Osteoblast (primary cell): Measurements from ENCODE around the gene NINL. TPM values are rescaled to one million over a fixed set of nuclear protein-coding genes. Genes with fewer than 3 reads are reported as not detected.
"Not testable (repeated sequence)": the region's sequence is repeated elsewhere in the genome, so short reads cannot be mapped to it uniquely, and the experiment has no call there.

Experiments used
- DNase-seq: peaks from one replicate; pipeline ENCODE4 v3.0.0; 2011; ENCODE audit warnings: low spot score, mixed read lengths; ENCODE audit not compliant: insufficient read length; ENCODE audit errors: missing footprints
- H2AFZ ChIP-seq: 2 replicates; pipeline ENCODE4 v1.6.0; 2011; ENCODE audit warnings: mild to moderate bottlenecking, low read length
- H3K27ac ChIP-seq: 2 replicates; pipeline ENCODE4 v1.5.1; 2011; ENCODE audit warnings: mild to moderate bottlenecking, low read depth, low read length, moderate library complexity
- H3K27me3 ChIP-seq: 2 replicates; pipeline ENCODE4 v1.6.0; 2012; ENCODE audit warnings: mild to moderate bottlenecking, control low read depth, inconsistent platforms, low read length, moderate library complexity; ENCODE audit not compliant: insufficient read depth
- H3K36me3 ChIP-seq: 2 replicates; pipeline ENCODE4 v1.5.1; 2011; ENCODE audit warnings: mild to moderate bottlenecking, low read length, control low read depth, moderate library complexity; ENCODE audit not compliant: insufficient read depth
- H3K4me1 ChIP-seq: 2 replicates; pipeline ENCODE4 v1.5.1; 2011; ENCODE audit warnings: mild to moderate bottlenecking, low read length, control low read depth, moderate library complexity; ENCODE audit not compliant: insufficient read depth
- H3K4me2 ChIP-seq: 2 replicates; pipeline ENCODE4 v1.6.0; 2011; ENCODE audit warnings: mild to moderate bottlenecking, low read length; ENCODE audit not compliant: insufficient read depth
- H3K4me3 ChIP-seq: fragments of 200-600 bp; sonication (generic); 3 replicates; pipeline ENCODE4 v1.5.1; 2012; ENCODE audit warnings: mild to moderate bottlenecking, low read length, inconsistent platforms; ENCODE audit not compliant: insufficient read depth
- H3K79me2 ChIP-seq: 2 replicates; pipeline ENCODE4 v1.6.0; 2012; ENCODE audit warnings: mild to moderate bottlenecking, low read length, control low read depth, inconsistent platforms; ENCODE audit not compliant: insufficient read depth
- H3K9me3 ChIP-seq: 2 replicates; pipeline ENCODE4 v1.5.1; 2011; ENCODE audit warnings: low read depth, low read length, control low read depth
- H4K20me1 ChIP-seq: 2 replicates; pipeline ENCODE4 v1.6.0; 2012; ENCODE audit warnings: mild to moderate bottlenecking, low read length, control low read depth; ENCODE audit not compliant: insufficient read depth
- CTCF ChIP-seq: IDR thresholded peaks from 2 replicates; pipeline ENCODE4 v1.5.1; 2011; ENCODE audit warnings: mild to moderate bottlenecking, low read depth, low read length, moderate library complexity; ENCODE audit errors: extremely low read depth
- total RNA-seq: library from RNA; depleted of rRNA; stranded (reverse); fragments of >200 nt; gene quantifications from 2 replicates; pipeline ENCODE4 v1.2.3, GENCODE V29; 2012

NINL gene
- total RNA-seq, 1 donor, result 14.8 TPM

- Histone ChIP-seq H3K4me2 (no peak overlapping the region), H4K20me1 (no peaks in the 10 kb centered on the region), H3K27ac (no peak overlapping the region), H3K36me3 (peaks cover 10% of the 10 kb centered on the region), H3K79me2 (no peaks in the 10 kb centered on the region), H2AFZ (no peak overlapping the region), H3K4me3 (no peak overlapping the region), H3K4me1 (peaks cover 18% of the 10 kb centered on the region), H3K27me3 (no peaks in the 10 kb centered on the region), H3K9me3 (no peaks in the 10 kb centered on the region)
- TF ChIP-seq CTCF, result no peak
- no peak for DNase-seq
Observed at GRCh38 chr20:25504366-25505135, 80.8 kb downstream of the NINL start.

- no peaks in the 10 kb centered on the region for H4K20me1 ChIP-seq
Observed at GRCh38 chr20:25503936-25504335, 81.4 kb downstream of the NINL start.

GRCh38 chr20:25503051-25503639 lies 82.2 kb downstream of the NINL start:
- not testable (repeated sequence) for H4K20me1 ChIP-seq, DNase-seq, H3K4me2 ChIP-seq, H3K9me3 ChIP-seq, H3K36me3 ChIP-seq, H3K4me3 ChIP-seq, H2AFZ ChIP-seq, H3K79me2 ChIP-seq, H3K27ac ChIP-seq, H3K27me3 ChIP-seq
- H3K4me1 ChIP-seq, result peaks cover 11% of the 10 kb centered on the region

More at GRCh38 chr20:25503936-25504335, 81.4 kb downstream of the NINL start:
- TF ChIP-seq CTCF, result no peak
- Histone ChIP-seq H3K36me3 (peaks cover 4% of the 10 kb centered on the region), H3K4me2 (no peak overlapping the region), H3K9me3 (no peaks in the 10 kb centered on the region), H3K4me3 (no peak overlapping the region), H3K27ac (no peak overlapping the region), H3K27me3 (no peaks in the 10 kb centered on the region), H2AFZ (no peak overlapping the region), H3K79me2 (no peaks in the 10 kb centered on the region), H3K4me1 (peaks cover 18% of the 10 kb centered on the region)
- DNase-seq, result no peak

GRCh38 chr20:25500880-25501351 lies 84.4 kb downstream of the NINL start:
- Histone ChIP-seq H3K9me3 (no peaks in the 10 kb centered on the region), H3K4me2 (no peak overlapping the region), H3K4me1 (no peaks in the 10 kb centered on the region), H2AFZ (no peak overlapping the region), H3K79me2 (no peaks in the 10 kb centered on the region), H3K27ac (no peak overlapping the region), H3K36me3 (peaks cover 4% of the 10 kb centered on the region), H4K20me1 (no peaks in the 10 kb centered on the region), H3K27me3 (no peaks in the 10 kb centered on the region), H3K4me3 (no peak overlapping the region)
- TF ChIP-seq CTCF, result no peak
- DNase-seq, result no peak
